ENCODE measurements around the gene CHRNB4.

Gene CHRNB4

DNA sequence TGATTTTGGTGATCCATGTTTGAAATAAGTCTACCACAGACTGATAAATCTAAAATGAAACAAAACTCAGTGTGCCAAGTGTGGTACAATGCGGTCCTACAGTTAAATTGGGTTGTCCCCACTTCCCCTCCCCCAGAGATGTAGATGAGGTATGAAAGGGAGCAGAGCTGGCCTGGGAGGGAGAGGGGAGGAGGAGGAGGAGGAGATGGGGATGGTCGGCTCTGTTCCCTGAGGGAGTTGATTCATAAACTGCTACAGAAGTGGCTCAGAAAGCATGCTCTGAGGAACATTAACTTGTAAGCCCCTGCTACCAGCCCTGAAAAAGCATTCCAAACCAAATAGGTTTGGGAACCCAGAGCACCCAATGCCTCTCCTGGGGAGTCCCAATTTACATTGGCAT is 28.0 kb upstream of the CHRNB4 start:
- no peak for DNase-seq

DNA sequence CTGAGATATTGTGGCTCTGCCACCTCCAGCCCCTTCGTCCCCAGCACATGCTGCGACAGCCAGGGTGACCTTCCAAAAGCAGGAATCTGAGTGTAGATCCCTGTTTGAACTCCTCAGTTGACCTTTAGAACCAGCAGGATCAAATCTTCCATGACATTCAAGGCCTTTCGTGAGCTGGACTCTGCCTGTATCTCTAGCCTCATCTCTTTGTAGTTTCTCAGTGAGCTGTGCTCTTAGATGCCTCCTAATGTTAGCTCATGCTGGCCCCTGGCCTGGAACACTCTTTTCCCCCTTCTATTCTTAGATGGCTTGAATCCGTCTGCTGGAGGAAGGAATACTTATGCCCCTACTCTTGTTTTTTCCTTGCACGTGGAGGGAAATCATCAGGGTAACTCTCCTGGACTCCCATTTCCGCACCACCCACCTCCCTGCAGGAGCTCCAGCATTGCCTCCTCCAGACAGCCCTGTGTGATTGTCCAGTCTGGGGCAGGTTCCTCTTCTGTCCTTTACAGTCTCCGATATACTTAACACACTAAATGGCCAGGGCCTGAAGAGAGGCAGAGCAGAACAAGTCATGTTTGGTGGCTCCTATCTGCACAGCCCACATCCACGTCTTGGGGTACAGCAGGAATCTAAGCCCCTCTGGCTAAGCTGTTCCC is 26.7 kb upstream of the CHRNB4 start:
- DNase-seq, result no peak

DNA sequence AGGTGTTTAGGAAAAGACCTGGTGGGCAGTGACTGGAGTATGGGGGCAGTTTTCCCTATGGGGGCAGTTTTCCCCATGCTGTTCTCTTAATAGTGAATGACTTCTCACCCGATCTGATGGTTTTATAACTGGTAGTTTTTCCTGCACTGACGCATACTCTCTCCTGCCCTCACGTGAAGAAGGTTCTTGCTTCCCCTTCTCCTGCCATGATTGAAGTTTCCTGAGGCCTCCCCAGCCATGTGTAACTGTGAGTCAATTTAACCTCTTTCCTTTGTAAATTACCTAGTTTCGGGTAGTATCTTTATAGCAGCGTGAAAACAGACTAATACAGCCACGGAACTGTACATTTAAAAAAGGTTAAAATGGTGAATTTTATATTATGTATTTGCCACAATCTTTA is 25.0 kb upstream of the CHRNB4 start:
- no peak for DNase-seq

DNA sequence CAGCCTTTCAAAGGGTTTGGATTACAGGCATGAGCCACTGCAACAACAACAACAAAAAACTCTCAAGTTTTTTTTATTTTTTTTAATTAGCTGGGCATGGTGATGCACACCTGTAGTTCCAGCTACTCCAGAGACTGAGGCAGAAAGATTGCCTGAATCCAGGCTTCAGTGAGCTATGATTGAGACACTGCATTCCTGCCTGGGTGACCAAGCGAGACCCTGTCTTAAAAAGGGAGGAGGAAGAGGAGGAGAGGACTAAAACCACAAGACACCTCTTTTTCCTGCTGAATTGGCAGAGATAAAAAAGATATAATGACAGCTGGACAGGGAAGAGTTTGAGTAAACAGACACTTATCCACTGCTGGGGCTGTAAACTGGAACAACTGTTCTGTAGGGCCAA is 22.7 kb upstream of the CHRNB4 start:
- no peak for DNase-seq

DNA sequence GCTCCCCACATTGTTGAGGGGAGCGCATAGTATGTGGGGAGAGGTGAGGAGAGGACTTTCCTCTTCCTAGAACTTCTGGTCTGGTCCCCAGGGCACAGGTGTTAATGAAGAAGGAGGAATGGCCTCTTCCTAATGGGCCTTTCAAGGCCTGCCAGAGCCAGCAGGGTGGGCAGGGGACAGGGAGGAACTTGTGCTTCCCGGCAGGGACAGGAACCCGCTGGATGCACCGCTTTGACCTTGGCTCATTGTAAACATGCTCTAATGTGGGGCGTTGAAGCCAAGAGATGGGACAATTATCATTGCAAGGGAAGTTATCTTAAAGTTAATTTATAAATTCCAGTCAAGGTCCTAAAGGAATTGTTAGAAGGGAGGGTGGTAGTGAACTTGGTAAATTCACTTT is 21.0 kb upstream of the CHRNB4 start:
- no peak for DNase-seq

DNA sequence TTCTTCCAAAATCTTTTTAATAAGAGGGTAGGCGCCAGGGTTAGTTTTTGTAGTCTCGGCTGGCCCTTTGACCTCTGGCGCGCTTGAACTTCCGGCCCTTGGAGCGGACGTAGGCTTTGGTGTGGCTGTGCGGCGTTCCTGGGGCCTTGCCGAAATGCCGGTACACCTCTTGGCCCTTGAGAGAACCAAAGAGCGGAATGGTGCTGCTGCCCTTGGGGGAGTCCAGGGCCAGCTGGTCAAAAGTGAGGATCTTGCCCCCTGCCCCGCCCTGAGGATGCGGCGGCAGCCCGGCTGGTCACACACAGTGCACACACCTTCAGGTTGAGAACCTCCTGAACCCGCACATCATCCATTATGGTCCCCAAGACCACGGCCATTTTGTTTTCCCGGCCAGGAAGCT is 20.0 kb upstream of the CHRNB4 start:
- DNase-seq, result no peak

DNA sequence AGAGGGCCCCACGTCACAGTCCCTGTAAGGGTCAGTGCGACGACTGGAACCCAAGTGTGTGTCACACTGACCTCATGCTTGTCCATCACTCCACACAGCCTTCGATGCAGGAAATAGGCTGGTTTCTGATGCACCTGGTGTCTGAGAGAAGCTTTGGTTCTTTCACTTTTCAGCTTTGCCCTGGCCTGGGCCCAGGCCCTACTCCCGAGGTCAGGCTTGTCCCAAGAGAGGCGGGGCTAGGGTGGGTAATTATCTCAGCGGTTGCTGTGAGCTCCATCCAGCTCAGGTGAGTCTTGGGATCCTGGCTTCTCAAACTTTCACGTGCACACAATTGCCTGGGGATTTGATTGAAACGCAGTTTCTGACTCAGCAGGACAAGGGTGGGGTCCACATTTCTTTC is 19.6 kb upstream of the CHRNB4 start:
- DNase-seq, result no peak

DNA sequence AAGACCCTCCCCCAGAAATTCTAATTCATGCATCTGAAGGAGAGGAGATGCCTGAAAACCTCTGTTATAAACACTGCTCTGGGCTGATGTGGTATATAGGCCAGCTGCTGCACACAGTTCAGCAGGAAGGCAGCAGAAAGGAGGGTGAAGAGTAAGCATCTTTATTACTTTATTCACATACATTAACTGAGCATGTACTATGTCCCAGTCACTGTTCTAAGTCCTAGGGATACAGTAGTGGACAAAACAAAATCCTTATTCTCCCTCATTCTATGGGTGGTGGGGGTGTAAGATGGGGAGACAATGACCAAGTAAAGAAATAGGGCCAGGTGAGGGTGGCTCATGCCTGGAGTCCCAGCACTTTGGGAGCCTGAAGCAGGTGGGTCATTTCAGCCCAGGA is 17.8 kb upstream of the CHRNB4 start:
- no peak for DNase-seq

DNA sequence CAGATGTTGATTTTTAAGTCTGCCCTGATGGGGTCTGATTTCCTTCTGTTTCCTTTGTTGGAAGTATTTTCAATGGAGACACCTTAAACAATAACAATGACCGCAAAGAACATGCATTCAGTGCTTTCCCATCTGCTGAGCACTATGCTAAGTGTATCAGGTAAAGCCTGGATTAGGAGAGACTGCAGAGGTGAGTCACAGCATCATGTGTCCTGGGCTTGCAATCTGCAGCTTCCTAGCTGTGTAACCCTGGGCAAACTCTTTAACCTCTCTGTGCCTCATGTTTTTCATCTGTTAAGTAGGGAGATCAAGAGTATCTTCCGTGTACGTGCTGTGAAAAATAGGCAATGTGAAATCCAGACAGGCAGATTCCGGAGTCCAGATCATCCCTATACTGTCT is 13.3 kb upstream of the CHRNB4 start:
- no peak for DNase-seq

DNA sequence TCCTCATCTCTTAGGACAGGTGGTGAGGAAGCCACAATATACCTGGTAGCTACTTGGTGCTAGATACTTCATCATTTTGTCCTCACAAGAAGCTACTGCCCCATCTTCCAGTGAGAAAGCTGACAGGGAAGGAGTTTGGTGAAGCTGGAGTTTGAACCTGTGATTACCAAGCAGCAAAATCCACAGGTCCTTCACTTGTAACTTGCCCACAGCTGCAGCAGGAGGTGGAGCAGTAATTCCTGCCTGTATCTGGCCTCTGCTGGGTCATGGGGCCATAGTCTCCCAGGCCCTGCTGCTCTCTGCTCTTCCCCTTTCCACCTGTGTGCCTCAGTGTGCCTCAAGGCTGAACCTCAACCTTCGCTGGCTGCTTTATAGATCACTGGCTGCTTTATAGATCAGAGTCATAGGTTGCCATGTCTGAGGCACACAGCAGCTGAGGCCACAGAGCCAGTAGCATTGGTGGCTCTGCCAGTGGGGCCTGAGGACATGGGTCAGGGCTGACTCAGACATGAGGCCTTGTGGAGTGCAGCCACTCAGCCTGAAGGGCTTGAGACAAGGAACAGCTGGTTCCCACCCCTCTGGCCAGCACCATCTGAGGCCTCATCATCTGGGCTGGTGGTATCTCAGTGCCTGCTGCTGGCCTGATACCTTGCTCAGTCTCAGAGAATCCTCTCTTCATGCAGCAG is 11.1 kb upstream of the CHRNB4 start:
- DNase-seq, result no peak

DNA sequence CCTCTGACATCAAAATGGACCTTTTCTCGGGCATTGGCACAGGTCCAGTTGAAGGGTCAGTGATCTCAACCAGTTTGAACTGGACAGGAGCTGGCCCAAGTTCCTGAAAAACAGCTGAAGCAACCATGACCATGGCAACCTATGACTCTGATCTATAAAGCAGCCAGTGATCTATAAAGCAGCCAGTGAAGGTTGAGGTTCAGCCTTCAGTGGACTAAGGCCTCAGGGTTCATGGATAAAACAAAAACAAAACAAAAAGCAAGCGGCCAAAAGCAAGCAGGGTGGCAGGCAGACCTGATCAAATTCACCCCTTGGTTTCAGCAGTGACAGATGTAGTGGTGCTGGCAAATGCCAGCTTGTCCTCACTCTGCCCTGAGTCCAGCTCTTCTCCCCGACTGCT is 10.0 kb upstream of the CHRNB4 start:
- no peak for DNase-seq

DNA sequence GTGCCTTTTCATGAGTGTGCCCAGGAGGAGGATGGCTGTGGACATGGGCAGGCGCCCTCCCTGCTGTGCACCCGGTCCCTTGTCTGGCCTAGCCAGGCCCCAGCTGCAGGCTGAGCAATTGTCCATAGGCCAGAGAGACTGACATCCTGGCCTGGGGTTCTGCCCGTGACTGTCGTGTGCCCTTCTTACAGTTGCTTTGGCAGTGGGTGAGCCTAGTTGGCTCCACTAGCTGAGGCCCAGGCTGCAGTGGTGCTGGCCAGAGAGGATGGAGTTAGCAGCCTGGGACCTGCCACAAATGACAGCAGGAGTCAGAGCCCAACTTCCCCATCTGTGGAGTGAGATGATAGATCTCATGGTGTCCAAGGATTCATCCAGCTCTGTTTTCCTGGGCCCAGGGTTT is 9.0 kb upstream of the CHRNB4 start:
- no peak for DNase-seq

DNA sequence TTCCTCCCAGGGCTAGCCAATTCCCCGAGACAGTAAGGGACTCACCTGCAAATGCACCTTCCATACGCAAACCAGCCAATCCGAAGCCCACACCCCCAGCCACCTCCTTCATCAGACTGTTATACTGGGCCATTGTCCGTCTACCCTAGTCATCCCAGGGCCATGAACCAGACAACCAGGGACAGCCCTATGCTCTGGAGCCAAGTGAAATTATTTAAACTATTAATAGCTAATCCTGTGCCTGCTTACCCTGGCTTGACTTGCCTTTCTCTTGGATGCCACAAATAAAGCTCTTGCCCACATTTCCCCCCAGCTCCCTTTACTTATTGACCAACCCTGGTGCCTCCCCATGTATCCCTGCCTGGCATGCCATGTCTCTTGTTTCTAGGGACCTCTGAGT is 4.0 kb upstream of the CHRNB4 start:
- no peak for DNase-seq

DNA sequence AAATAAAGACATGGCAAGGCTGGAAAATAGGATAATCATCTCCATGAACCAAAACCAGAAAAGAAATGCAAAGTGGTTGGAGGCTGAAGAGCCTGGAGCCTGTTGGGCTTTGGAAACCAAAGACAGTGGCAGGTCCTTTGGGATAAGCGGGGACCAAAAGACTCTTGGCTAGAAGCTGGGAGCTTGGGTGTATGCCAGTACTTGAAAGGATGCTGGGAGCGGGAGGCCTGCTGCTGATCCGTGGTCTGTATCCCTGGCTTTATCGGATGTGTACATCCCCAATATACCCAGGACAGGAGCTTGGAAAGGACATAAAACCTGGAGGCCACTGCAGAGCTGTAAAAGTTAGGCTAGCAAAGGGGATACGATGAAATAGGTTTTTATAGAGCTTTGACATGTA is 1.3 kb upstream of the CHRNB4 start:
- DNase-seq, result no peak

DNA sequence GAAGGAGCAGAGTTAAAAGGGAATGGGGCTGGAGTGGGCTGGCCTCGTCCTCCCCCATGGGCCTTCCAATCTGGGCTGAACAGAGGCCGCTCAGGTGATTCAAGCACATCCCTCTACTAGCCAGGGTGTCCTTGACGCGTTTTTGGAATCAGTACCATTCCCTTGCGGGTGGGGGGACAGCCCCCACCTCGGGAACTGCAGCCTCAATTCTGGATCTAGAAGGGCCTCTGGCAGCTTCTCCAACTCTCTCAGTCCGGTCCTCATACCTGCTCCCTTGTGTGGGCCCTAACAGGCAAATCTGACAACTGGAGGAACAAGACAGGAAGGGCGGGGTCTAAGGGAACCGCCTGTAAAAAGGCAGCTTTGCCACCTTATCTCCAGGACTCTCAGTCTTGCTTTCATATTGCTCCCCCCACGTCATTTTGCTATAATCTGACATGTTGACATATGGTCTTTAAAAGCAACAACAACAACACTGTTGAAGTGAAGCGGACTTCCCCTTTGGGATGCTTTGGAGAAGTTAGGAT is 802 bp upstream of the CHRNB4 start:
- DNase-seq, result no peak

DNA sequence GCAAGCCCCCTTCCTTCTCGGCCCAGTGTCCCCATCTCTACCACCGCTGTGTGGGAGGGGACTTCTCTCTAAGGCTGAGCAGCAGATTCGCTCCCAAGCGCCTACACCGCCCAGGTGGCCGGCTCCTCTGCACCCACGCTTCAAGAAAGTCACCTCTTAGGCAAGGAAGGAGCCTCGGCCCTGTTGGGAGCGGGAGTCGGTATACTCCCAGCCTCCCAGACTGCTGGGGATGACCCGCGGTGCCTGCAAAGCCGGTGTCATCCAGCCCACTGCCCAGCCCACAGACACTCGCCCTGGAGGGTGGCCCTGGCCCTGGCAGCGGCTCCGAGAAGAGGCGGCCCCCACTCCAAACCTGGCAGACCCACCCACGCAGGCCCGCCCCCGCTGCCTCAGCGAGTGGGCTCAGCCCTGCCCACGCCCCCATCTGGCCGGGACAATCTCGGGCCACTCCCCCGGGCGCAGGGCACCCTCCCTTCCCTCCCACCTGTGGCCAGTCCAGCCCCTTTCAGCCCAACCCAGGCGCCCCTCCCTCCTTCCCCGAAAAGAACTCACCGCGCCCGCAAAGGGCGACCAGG is 396 bp downstream of the CHRNB4 start:
- peak in 1 of 2 experiments; percentile 31 for DNase-seq

DNA sequence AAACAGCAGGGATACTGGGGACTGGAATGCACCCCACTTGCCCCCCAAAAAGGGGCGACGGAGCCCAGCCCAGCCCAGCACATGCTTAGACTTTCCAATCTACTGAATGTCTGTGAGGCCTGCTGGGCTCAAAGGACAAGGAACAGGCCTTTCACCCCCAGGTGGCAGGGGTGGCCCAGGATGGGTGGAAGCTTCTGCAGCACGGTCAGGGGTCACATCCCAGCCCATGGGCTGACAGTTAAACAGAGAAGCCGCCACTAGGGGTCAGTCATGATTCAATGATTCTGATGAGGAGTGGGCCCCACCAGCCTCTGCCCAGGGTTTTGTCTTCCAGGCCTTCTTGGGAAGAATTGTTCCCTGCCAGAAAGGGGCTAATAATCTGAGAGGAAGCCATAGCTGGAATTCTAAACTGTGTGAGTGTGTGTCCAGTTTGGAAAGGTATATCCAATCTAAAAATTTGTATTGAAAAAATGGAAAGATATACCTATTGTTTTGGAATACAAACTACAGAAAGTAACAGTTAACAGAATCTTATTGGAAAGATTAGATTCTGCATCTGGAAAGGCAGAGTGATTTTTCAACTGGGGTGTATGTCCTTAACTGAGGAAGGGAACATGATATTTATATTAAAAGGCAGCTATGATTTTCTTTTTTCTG is 2.2 kb downstream of the CHRNB4 start:
- DNase-seq, result peak; percentile 30 to 34

DNA sequence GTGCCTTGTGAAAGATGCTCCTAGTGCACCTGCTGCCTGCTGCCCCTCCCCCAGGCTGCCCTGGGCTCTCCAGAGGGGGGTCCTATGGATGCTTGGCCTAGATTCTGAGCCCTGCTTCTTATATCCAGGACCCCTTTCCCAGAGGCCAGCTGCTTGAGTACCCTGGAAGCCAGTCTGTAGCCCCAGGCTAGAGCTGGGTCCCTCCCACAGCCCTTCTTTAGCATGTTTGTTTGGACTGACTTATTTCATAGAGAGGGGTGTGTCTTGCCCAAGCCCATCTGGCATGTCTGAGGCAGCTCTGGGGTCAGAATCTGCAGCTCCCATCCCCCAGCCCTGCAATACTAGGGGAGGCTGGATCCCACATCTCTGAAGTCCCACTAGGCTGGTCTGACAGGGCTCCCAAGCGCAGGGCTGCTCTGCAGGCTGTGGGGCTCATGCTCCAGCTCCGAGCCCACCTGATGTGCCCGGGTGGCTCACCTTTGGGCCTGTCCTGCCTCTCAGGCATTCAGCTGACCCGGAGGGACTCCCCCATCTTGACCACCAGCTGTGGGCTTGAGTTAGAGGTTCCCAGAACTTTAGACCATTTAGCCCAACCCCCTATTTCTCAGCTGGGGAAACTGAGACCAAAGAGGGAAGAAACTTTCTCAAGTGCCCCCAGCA is 3.1 kb downstream of the CHRNB4 start:
- DNase-seq, result no peak

DNA sequence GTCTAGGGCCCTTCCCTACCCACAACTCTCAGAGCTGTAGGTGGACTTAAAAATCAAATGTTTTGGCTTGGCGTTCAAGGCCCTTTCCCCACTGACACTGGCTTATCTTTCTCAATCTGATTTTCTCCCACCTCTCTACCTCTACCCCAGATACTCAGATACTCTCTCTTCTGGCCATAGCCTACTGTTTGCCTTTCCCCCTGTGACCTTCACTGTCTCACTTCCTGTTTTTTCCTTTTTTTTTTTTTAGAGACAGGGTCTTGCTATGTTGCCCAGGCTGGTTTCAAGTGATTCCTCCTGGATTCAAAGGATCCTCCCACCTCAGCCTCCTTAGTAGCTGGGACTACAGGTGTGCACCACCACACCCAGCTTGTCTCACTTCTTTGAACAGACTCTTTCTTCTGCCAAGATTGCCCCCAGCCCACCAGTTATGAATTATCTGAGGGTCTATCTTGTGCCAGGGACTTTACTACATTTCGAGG is 4.6 kb downstream of the CHRNB4 start:
- DNase-seq, result no peak

DNA sequence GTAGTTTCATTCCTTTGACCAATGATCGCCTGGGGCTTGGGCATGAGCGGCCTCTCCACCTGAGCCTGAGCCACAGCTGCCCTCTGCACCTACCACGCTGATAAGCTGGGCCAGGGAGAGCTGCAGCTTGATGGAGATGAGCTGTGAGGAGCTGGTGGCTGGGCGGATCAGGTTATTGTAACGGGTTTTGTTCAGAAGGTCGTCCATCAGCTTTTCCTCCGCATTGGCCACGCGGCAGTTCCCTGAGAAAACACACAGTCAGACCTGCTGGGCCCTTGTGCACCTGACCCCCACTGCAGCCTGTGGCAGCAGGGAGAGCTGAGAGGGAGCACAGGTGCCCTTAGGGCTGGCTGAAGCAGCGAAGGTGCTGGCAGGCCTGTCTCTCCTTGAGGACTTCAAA is 5.7 kb downstream of the CHRNB4 start:
- DNase-seq, result no peak

DNA sequence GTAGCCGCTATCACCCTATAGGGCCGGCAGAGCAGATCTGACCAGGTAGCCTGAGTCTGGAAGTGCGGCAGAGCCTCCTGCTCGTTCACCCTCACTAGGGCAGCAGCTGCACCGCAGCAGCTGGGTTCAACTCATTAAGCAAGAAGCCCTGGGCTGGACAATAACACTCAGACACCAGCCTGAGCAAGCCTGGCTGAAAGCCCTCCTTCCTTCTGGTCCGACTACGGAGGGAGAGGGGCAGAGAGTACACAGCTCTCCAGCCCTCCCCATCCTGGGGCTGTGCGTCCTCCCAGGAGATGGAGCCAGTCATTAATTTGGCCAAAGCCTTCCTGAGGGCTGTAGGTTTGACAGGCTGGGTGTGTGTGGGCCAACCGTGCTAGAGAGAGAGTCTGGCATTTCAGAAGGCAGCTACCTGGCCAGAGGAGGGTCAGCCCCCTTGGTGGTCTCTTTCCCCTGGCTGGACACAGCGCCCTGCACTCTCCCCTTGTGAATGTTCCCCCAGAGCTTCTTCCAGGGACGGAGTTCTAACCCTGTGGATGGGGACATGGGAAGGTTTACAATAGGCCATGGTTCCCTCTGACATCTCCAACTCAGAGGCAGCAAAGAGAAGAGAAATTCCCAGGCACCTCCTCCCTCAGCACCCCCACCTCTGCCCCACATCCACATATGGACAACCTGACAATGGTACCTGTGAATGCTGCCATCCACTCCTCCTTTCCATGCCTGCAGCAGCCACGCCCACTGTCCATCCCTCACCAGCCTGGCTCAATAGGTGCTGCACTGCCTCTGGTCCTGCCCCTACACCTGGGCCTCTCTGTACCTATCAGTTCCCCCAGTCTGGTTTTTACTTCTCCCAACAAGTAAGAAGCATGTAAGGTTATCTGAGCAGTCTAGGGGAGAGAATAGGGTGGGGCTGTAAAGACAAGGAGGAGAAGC is 6.5 kb downstream of the CHRNB4 start:
- DNase-seq, result no peak

DNA sequence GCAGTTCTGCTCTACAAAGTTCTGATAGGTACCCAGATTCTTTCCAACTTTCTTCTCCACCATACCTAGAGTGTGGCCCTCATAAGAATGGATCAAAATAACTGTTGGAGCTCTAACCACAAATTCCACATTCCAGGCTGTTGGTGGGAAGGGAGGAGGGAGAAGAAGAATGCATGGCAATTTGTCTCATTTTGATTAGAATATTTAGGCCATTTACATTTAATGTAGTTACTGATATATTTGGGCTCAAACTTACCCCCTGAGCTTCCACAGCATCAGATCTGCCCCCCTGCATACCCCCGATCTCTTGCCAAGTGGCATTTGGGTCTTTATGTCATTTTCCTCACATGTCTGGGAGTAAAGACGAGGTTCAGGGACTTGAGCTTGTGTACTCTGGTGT is 7.7 kb downstream of the CHRNB4 start:
- DNase-seq, result no peak
